ENCODE measurements around the gene KIF26B.

GRCh38 chr1:245483247-245483646 is 328.5 kb downstream of the KIF26B start:
- TF ChIP-seq CTCF (conservative IDR thresholded peaks at IDR 0.05; ENCODE audit: low read length), result no peak
- TF ChIP-seq EZH2phosphoT487 (IDR thresholded peaks at IDR 0.05; ENCODE audit: borderline replicate concordance, low read depth, low read length), result no peak

Data from OCI-LY7 (cell line).